ENCODE measurements around the gene COX7A2L.

DNA sequence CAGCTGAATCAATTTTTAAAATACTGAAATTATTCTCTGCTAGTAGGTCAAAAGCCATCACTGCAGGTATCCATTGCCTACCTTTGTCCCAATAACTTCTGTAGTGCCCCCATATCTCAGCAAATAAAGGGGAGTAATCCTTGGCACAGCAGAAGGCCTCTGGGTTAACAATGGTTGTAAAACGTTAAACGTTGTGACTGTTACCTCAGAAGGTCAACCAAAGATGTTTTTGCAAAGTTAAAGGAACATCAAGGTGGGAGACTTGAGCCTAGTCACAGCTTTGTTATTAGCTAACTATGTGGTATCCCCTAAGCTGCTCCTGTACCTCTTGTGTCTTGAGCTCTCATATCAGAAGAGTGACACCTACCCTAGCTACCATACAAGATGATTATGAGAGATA, 60.5 kb downstream of the COX7A2L start:
- TF ChIP-seq CTCF (IDR thresholded peaks at IDR 0.05 in 4 of 5, conservative IDR thresholded peaks at IDR 0.05 in 1 of 5) (no peak), POLR2A (IDR thresholded peaks at IDR 0.05) (no peak)
